Stimulated activated CD8-positive, alpha-beta memory T cell treated with anti-CD3 and anti-CD28 coated beads, Interleukin-12 subunit alpha, Interleukin-12 subunit beta, amount 100 ng/mL, for 24 hours (primary cell): ENCODE results near the gene G3BP2.
"Not testable (repeated sequence)": the region's sequence is repeated elsewhere in the genome, so short reads cannot be mapped to it uniquely, and the experiment has no call there.

Experiments
- DNase-seq: peaks from one replicate; pipeline ENCODE4 v3.0.0-alpha.2; 2020; ENCODE audit errors: extremely low read depth

G3BP2 gene

GRCh38 chr4:75673027-75673958 is at the start of gene G3BP2:
TSS of gene G3BP2 (minus strand) at chr4:75673411. CDS start at chr4:75662025, 11,386 bp downstream.
- peak; percentile 96 for DNase-seq

DNA sequence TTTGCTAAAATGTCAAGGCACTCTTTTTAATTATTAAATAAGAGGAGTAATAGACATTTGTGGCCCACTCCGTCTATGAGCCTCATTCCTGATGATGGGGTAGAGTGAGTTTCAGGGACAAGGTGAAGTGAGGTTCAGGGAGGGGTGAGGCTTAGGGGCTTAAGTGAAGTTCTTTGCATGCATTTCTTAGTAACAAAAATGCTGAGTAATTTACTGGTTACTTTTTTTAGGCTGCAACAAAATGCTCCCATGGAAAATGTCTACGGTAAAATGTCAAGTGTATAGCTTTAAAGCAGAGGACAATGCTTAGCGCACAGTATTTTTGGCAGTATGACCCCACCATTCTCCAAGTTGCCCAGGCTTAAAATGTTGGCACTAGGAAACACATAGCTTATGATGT is 49.2 kb upstream of the G3BP2 start:
- DNase-seq: no peak

DNA sequence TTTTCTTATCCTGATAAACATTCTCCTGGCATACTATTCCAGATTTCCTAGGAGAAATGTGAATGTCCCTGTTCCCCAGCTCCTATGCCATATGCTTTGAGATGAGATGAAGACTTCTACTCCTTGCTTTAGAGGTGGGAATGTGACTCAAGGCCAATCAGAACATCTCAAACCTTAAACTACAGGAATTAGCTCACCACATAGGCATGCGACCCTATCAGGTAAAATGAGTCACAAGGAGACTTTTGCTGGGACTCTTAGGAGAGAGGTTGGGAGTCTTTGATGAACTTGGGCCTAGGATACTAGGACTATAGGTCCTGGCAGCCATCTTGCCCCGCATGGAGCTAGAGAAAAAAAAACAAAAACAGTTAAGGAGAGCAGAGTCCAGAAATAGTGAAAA is 45.3 kb upstream of the G3BP2 start:
- no peak for DNase-seq

- no peak for DNase-seq
Observed at GRCh38 chr4:75717408-75717807, 44.2 kb upstream of the G3BP2 start.

- not testable (repeated sequence) for DNase-seq
Observed at GRCh38 chr4:75716054-75716453, 42.8 kb upstream of the G3BP2 start.

- no peak for DNase-seq
Observed at GRCh38 chr4:75715105-75715799, 42.0 kb upstream of the G3BP2 start.

DNA sequence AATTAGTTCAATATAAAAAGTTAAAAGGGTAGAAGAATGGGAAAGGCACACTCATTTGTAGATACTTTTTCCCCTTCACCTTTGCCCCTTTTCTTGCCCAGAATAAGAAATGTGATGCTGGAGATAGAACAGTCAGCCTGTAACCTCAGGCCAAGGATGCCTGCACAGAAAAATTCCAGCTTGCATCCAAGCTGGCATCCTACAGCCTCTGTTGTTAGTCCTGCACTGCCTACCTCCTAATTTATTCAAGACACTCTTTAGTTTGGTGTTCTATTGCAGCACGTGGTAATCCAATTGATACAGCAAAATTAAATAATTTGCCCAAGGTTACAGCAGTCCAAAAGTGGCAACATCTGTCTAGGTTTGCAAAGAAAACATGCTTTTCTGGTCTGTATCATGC is 41.5 kb upstream of the G3BP2 start:
- DNase-seq: no peak

GRCh38 chr4:75714011-75714410 is 40.8 kb upstream of the G3BP2 start:
- no peak for DNase-seq

DNA sequence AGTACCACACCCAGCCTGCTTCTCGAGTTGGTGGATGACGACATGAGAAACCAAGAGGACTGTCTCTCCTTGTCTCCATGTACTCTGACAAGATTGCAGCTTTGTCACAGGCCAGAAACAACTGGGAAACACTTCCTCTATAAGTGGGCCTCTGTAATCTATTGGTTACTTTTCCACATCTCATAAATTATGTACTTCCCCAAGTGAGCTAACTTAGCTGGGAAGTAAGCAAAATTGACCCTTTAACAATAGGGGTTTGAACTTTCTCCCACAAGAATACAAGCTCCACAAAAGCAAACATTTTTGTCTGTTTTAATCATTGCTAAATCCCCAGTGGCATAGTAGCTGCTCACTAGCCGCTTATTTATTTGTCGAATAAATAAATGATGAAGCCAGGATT is 37.0 kb upstream of the G3BP2 start:
- DNase-seq: no peak

DNA sequence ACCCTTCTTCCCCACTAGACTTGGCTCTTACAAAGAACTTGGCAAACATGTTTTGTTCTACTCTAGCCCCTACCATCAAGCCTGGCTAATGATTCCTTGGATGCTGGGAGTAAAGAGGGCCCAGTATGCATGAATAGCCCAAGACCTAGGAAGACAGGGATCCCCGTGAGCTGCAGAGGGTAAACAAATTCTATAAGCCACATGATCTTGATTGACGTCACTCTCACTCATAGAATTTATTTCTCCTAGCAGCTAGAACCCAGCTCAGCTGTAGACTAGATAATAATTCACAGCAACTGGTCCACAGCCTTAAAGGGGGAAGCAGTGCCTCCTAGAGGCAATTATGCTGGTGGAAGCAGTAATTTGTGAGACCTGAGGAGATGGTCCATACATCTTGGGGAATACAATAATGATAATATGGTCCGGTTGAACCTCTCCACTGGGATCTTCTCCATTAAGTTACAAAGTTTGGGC is 35.0 kb upstream of the G3BP2 start:
- no peak for DNase-seq

DNA sequence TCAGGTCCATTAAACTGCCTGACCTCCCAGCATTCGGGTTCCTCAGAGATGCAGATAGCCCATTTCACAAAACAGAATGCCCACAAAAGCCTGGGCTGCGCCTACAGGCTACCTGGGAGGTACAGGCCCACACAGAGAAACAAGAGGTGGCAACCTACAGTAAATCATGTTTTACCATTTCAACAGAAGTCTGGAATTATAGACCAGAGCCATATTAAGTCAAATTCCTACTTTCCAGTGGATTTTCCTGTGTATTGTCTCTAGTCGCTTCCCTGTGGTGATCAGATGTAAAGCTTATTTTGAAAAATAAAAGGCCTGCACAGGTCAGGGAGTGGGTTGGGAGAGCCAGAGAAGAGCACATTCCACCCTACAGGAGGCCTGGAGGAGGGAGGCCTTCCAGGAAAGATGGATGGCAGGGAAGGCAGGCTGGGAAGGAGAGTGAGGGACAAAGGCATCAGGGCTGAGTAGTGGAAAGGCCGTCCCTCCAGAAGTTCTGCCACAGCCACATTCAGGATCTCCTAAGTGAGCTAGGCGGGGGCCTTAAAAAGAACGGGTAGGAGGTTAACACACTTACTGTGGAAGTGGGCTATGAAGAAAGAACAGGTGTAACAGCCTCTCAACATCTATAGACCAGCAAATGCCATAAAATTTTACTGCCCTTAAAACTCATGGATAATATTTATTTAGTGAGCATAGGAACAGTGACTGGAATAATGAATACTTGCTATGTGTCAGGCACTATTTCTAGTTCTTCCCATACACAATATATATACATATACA is 32.2 kb upstream of the G3BP2 start:
- no peak for DNase-seq

- no peak for DNase-seq
Observed at GRCh38 chr4:75702919-75703411, 29.8 kb upstream of the G3BP2 start.

DNA sequence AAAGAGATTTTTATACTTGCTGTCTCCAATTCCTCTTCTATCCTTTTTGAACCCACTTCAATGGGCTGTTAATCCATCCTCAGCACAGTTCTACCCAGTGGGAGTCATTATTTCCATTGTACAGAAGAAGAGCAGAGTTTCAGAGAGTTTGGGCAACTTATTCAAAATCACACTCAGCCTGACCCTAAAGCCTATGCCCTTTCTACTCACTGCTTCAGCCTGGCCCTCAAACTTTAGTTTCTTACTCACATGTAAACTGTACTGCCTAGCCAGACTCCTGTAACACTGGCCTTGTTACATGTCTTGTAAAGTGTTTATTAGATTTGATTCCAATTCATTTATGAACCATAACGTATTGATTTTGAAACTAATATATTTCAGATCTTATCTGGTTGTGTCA is 26.1 kb upstream of the G3BP2 start:
- DNase-seq: no peak

DNA sequence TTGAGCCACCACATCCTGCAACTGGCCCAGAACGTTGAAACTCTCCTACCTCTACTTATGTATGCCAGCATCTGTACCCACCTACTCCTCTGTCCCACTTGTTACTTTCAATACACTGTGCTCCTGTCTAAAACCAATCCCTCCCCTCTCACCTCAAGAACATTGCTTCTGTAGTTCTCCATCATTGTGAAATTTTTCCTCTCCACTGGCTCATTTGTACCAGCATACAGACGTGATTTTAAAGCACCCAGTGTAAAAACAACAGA is 25.7 kb upstream of the G3BP2 start:
- DNase-seq: no peak

GRCh38 chr4:75698162-75698962 is 25.2 kb upstream of the G3BP2 start:
- DNase-seq: no peak

DNA sequence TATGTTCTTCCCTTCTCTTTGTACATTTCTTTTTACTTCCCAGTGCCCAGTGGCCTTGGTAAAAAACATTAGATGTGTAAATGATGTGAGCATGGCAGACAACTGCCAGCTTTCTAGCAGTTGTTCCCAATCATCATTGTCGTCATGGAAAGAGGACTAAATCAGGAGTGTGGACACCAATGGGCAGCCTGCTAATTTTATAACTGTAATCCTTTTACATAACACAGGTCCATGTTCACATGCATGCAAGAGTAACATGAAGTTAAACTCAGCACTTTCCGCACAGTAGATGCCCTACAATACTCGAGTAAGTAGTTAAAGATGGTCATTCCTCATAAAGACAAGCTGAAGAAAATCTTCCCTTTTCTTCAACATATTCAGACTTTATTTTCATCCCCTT is 23.4 kb upstream of the G3BP2 start:
- no peak for DNase-seq

GRCh38 chr4:75696071-75696470 is 22.9 kb upstream of the G3BP2 start:
- DNase-seq: no peak

GRCh38 chr4:75692066-75692465 is 18.9 kb upstream of the G3BP2 start:
- not testable (repeated sequence) for DNase-seq

DNA sequence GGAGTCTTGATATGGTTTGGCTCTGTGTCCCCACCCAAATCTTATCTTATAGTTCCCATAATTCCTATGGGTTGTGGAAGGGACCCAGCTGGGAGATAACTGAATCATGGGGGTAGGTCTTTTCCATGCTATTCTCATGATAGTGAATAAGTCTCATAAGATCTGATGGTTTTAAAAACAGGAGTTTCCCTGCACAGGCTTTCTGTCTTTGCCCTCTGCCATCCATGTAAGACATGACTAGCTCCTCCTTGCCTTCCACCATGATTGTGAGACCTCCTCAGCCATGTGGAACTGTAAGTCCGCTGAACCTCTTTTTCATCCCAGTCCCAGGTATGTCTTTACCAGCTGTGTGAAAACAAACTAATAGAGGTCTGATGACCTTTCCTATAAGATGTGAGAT is 13.9 kb upstream of the G3BP2 start:
- DNase-seq: not testable (repeated sequence)

- DNase-seq: no peak
Observed at GRCh38 chr4:75686346-75686745, 13.1 kb upstream of the G3BP2 start.

- no peak for DNase-seq
Observed at GRCh38 chr4:75685546-75686189, 12.5 kb upstream of the G3BP2 start.
